GM23248 (cell line): Measurements from ENCODE around the gene VKORC1.

Experiments
- EZH2 ChIP-seq: fragments of 200-600 bp; sonication (generic); IDR thresholded peaks from 2 replicates; pipeline ENCODE4 v1.6.1; 2018; ENCODE audit warnings: antibody characterized with exemption, mild to moderate bottlenecking; ENCODE audit not compliant: insufficient read depth, poor library complexity, severe bottlenecking
- EZH2phosphoT487 ChIP-seq: fragments of 200-600 bp; sonication (generic); IDR thresholded peaks from 2 replicates; pipeline ENCODE4 v1.6.1; 2018; ENCODE audit warnings: antibody characterized with exemption, moderate library complexity, mild to moderate bottlenecking, low read depth; ENCODE audit not compliant: insufficient read depth

GRCh38 chr16:31064882-31065461, 29.6 kb downstream of the VKORC1 start:
- TF ChIP-seq EZH2 (no peak), EZH2phosphoT487 (no peak)
